Activated CD8-positive, alpha-beta T cell treated with anti-CD3 and anti-CD28 coated beads, Interleukin-2, amount 10 ng/mL, durations not matched to agents 7 days and 5 days (primary cell): ENCODE measurements around the gene KCNJ15. TPM values are rescaled to one million over a fixed set of nuclear protein-coding genes. Genes with fewer than 3 reads are reported as not detected.

Experiments used
- ATAC-seq: fragments of 150-1000 bp; cut with Tn5 transposase; one replicate; pipeline ENCODE4 v1.10.0; 2021; ENCODE audit warnings: moderate library complexity
- CTCF ChIA-PET: fragments of 350-600 bp; sonication (Branson Sonifier 250); formaldehyde crosslinking; loops from one replicate; lab custom pipeline; 2021; ENCODE audit warnings: antibody characterized with exemption; lab: Charles Lee
- POLR2A ChIA-PET: fragments of 350-600 bp; sonication (Branson Sonifier 250); formaldehyde crosslinking; loops from one replicate; lab custom pipeline; 2021; ENCODE audit warnings: antibody characterized with exemption; lab: Charles Lee
- DNase-seq: peaks from one replicate; pipeline ENCODE4 v3.0.0-alpha.2; 2020
- H3K27ac Mint-ChIP-seq: one replicate; pipeline ENCODE4 v1.8.0; 2021; ENCODE audit warnings: mild to moderate bottlenecking, mixed read lengths
- H3K27me3 Mint-ChIP-seq: one replicate; pipeline ENCODE4 v1.8.0; 2021; ENCODE audit warnings: low read depth, mixed read lengths
- H3K36me3 Mint-ChIP-seq: one replicate; pipeline ENCODE4 v1.8.0; 2021; ENCODE audit warnings: low read depth, mixed read lengths
- H3K4me1 Mint-ChIP-seq: one replicate; pipeline ENCODE4 v1.8.0; 2021; ENCODE audit warnings: low read depth, mixed read lengths
- H3K4me3 Mint-ChIP-seq: one replicate; pipeline ENCODE4 v1.8.0; 2021; ENCODE audit warnings: mild to moderate bottlenecking, mixed read lengths
- H3K9me3 Mint-ChIP-seq: one replicate; pipeline ENCODE4 v1.8.0; 2022; ENCODE audit warnings: mixed read lengths; ENCODE audit not compliant: insufficient read depth
- total RNA-seq, 2 experiments: library from RNA; stranded (reverse); gene quantifications; one replicate each; pipeline ENCODE4 v1.2.3, GENCODE V29; 2021

The KCNJ15 gene
- total RNA-seq, 2 experiments from 2014 or later, result not detected

GRCh38 chr21:38322311-38322950, 65.6 kb downstream of the KCNJ15 start:
- Mint-ChIP-seq H3K4me1 (peaks cover 3% of the 10 kb centered on the region), H3K4me3 (no peak overlapping the region), H3K27me3 (no peaks in the 10 kb centered on the region), H3K36me3 (no peaks in the 10 kb centered on the region), H3K9me3 (no peaks in the 10 kb centered on the region), H3K27ac (no peak overlapping the region)
- ChIA-PET POLR2A (no interaction called here), CTCF (interaction anchor here (1.2 kb wide), 1 partner anchor 30 kb away, joined by 5 read pairs; no protein-coding TSS in a partner anchor)
- DNase-seq, result no peak
- ATAC-seq, result no peak

GRCh38 chr21:38323721-38324531, 67.1 kb downstream of the KCNJ15 start:
- ChIA-PET POLR2A (no interaction called here), CTCF (interaction anchor here (0.8 to 1.2 kb wide), 3 partner anchors 8 to 107 kb away, joined by 3 to 5 read pairs (median 4); no protein-coding TSS in a partner anchor)
- Mint-ChIP-seq H3K4me1 (peaks cover 3% of the 10 kb centered on the region), H3K27me3 (no peaks in the 10 kb centered on the region), H3K9me3 (no peaks in the 10 kb centered on the region), H3K27ac (no peak overlapping the region), H3K36me3 (no peaks in the 10 kb centered on the region), H3K4me3 (no peak overlapping the region)
- ATAC-seq (no peak), DNase-seq (no peak)

- CTCF ChIA-PET, result no interaction called here
- Mint-ChIP-seq H3K27ac (no peak overlapping the region), H3K4me1 (peaks cover 3% of the 10 kb centered on the region), H3K36me3 (no peaks in the 10 kb centered on the region), H3K9me3 (no peaks in the 10 kb centered on the region), H3K27me3 (no peaks in the 10 kb centered on the region), H3K4me3 (no peak overlapping the region)
- POLR2A ChIA-PET, result no interaction called here
- ATAC-seq (no peak), DNase-seq (no peak)
Measured at GRCh38 chr21:38325216-38325615, 68.4 kb downstream of the KCNJ15 start.

GRCh38 chr21:38325731-38326420, 69.1 kb downstream of the KCNJ15 start:
- no peaks in the 10 kb centered on the region for H3K27me3 Mint-ChIP-seq
- DNase-seq (no peak), ATAC-seq (no peak)
- peaks cover 3% of the 10 kb centered on the region for H3K4me1 Mint-ChIP-seq
- H3K9me3 Mint-ChIP-seq, result no peaks in the 10 kb centered on the region
- H3K4me3 Mint-ChIP-seq, result no peak overlapping the region
- CTCF ChIA-PET, result no interaction called here
- no peak overlapping the region for H3K27ac Mint-ChIP-seq
- no peaks in the 10 kb centered on the region for H3K36me3 Mint-ChIP-seq
- POLR2A ChIA-PET, result no interaction called here

GRCh38 chr21:38326429-38326828, 69.6 kb downstream of the KCNJ15 start:
- Mint-ChIP-seq H3K9me3 (no peaks in the 10 kb centered on the region), H3K27me3 (no peaks in the 10 kb centered on the region), H3K4me3 (no peak overlapping the region), H3K27ac (no peak overlapping the region), H3K4me1 (peaks cover 3% of the 10 kb centered on the region), H3K36me3 (no peaks in the 10 kb centered on the region)
- ATAC-seq (no peak), DNase-seq (no peak)
- CTCF ChIA-PET, result no interaction called here
- POLR2A ChIA-PET, result no interaction called here

- Mint-ChIP-seq H3K4me3 (no peak overlapping the region), H3K27ac (no peak overlapping the region), H3K4me1 (peaks cover 3% of the 10 kb centered on the region), H3K36me3 (no peaks in the 10 kb centered on the region), H3K9me3 (no peaks in the 10 kb centered on the region), H3K27me3 (no peaks in the 10 kb centered on the region)
- DNase-seq (no peak), ATAC-seq (no peak)
- POLR2A ChIA-PET, result no interaction called here
- CTCF ChIA-PET, result no interaction called here
Measured at GRCh38 chr21:38326899-38327298, 70.1 kb downstream of the KCNJ15 start.

GRCh38 chr21:38327984-38328383, 71.2 kb downstream of the KCNJ15 start:
- ChIA-PET POLR2A (interaction anchor here (0.6 kb wide), 1 partner anchor 16 kb away, joined by 3 read pairs; no protein-coding TSS in a partner anchor), CTCF (no interaction called here)
- Mint-ChIP-seq H3K9me3 (no peaks in the 10 kb centered on the region), H3K4me1 (peaks cover 3% of the 10 kb centered on the region), H3K27me3 (no peaks in the 10 kb centered on the region), H3K4me3 (no peak overlapping the region), H3K27ac (no peak overlapping the region), H3K36me3 (no peaks in the 10 kb centered on the region)
- DNase-seq (no peak), ATAC-seq (no peak)

- no peaks in the 10 kb centered on the region for H3K36me3 Mint-ChIP-seq
- DNase-seq (no peak), ATAC-seq (no peak)
- H3K4me3 Mint-ChIP-seq, result no peak overlapping the region
- no peak overlapping the region for H3K27ac Mint-ChIP-seq
- H3K4me1 Mint-ChIP-seq, result no peaks in the 10 kb centered on the region
- H3K27me3 Mint-ChIP-seq, result no peaks in the 10 kb centered on the region
- no peaks in the 10 kb centered on the region for H3K9me3 Mint-ChIP-seq
- ChIA-PET POLR2A (no interaction called here), CTCF (interaction anchor here (1.3 kb wide), 1 partner anchor 110 kb away, joined by 5 read pairs; no protein-coding TSS in a partner anchor)
Measured at GRCh38 chr21:38329162-38329561, 72.4 kb downstream of the KCNJ15 start.

GRCh38 chr21:38330666-38331065, 73.9 kb downstream of the KCNJ15 start:
- Mint-ChIP-seq H3K36me3 (no peaks in the 10 kb centered on the region), H3K9me3 (no peaks in the 10 kb centered on the region), H3K27ac (no peak overlapping the region), H3K4me1 (no peaks in the 10 kb centered on the region), H3K27me3 (no peaks in the 10 kb centered on the region), H3K4me3 (no peak overlapping the region)
- DNase-seq (no peak), ATAC-seq (no peak)
- ChIA-PET POLR2A (no interaction called here), CTCF (no interaction called here)

GRCh38 chr21:38333301-38334272, 76.8 kb downstream of the KCNJ15 start:
- no peak for ATAC-seq
- no peak overlapping the region for H3K27ac Mint-ChIP-seq
- no peaks in the 10 kb centered on the region for H3K4me1 Mint-ChIP-seq
- no peak for DNase-seq
- CTCF ChIA-PET, result no interaction called here
- no peaks in the 10 kb centered on the region for H3K27me3 Mint-ChIP-seq
- H3K9me3 Mint-ChIP-seq, result no peaks in the 10 kb centered on the region
- POLR2A ChIA-PET, result interaction anchor here (0.6 kb wide), 1 partner anchor 329 kb away, joined by 3 read pairs; no protein-coding TSS in a partner anchor
- no peak overlapping the region for H3K4me3 Mint-ChIP-seq
- H3K36me3 Mint-ChIP-seq, result no peaks in the 10 kb centered on the region

GRCh38 chr21:38334866-38335265, 78.1 kb downstream of the KCNJ15 start:
- ATAC-seq, result no peak
- Mint-ChIP-seq H3K27me3 (no peaks in the 10 kb centered on the region), H3K27ac (no peak overlapping the region), H3K4me3 (no peak overlapping the region), H3K4me1 (no peaks in the 10 kb centered on the region), H3K9me3 (no peaks in the 10 kb centered on the region), H3K36me3 (no peaks in the 10 kb centered on the region)
- POLR2A ChIA-PET, result no interaction called here
- CTCF ChIA-PET, result no interaction called here
- DNase-seq, result no peak
